GM19351 (cell line): ENCODE results near the gene CNTN2.

Experiments used
- ATAC-seq: cut with Tn5 transposase; IDR thresholded peaks from one replicate; pipeline ENCODE4 v1.9.1; 2021; ENCODE audit warnings: mild to moderate bottlenecking, moderate library complexity; ENCODE audit not compliant: unreplicated experiment

CNTN2 gene, protein sequence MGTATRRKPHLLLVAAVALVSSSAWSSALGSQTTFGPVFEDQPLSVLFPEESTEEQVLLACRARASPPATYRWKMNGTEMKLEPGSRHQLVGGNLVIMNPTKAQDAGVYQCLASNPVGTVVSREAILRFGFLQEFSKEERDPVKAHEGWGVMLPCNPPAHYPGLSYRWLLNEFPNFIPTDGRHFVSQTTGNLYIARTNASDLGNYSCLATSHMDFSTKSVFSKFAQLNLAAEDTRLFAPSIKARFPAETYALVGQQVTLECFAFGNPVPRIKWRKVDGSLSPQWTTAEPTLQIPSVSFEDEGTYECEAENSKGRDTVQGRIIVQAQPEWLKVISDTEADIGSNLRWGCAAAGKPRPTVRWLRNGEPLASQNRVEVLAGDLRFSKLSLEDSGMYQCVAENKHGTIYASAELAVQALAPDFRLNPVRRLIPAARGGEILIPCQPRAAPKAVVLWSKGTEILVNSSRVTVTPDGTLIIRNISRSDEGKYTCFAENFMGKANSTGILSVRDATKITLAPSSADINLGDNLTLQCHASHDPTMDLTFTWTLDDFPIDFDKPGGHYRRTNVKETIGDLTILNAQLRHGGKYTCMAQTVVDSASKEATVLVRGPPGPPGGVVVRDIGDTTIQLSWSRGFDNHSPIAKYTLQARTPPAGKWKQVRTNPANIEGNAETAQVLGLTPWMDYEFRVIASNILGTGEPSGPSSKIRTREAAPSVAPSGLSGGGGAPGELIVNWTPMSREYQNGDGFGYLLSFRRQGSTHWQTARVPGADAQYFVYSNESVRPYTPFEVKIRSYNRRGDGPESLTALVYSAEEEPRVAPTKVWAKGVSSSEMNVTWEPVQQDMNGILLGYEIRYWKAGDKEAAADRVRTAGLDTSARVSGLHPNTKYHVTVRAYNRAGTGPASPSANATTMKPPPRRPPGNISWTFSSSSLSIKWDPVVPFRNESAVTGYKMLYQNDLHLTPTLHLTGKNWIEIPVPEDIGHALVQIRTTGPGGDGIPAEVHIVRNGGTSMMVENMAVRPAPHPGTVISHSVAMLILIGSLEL

DNA sequence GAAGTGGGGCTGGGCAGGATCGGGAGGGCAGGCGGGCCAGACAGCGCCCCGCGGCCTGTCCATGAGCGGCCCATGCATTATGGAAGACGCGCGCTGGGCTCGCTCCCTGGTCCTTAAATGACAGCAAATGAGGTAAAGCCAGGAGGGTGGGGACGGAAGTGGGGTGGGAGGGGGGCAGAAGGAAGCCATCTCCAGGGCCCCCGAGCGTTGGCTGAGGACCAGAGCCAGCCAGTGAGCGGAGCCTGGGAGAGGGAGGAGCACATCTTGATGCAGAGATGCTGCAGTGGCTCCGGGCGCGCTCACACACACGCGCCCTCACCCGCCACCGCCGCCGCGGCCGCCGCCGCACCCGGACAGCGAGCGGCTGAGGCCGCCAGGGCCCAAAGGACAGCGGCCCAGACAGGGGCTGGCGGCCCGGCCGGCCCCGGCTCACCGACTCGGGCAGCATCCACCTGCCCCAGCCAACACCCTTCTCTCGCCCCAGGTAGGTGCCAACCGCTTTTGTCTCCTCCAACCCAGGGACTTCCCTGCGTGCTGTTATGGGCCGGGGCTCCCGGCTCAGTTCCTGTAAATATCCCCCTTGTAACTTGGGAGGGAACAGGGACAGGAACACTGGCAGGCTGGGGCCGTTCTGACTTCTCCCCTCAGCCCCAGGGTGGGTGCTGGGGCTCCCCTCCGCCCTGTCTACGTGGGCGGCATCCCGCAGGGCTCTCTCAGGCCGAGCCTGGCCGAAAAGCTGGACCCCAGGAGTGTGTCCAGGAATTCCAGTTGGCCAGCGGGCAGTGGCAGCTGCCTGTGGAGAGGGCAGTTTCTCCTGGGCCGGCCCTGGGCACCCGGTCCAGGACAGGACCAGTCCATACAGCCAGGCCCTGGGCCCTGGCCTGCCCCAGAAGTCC lies at the start of gene CNTN2:
Gene CNTN2 (plus strand): TSS at position 302 of the 896 bp plus-strand sequence. CDS start 9,974 bp downstream, outside the sequence.
- ATAC-seq: no peak

DNA sequence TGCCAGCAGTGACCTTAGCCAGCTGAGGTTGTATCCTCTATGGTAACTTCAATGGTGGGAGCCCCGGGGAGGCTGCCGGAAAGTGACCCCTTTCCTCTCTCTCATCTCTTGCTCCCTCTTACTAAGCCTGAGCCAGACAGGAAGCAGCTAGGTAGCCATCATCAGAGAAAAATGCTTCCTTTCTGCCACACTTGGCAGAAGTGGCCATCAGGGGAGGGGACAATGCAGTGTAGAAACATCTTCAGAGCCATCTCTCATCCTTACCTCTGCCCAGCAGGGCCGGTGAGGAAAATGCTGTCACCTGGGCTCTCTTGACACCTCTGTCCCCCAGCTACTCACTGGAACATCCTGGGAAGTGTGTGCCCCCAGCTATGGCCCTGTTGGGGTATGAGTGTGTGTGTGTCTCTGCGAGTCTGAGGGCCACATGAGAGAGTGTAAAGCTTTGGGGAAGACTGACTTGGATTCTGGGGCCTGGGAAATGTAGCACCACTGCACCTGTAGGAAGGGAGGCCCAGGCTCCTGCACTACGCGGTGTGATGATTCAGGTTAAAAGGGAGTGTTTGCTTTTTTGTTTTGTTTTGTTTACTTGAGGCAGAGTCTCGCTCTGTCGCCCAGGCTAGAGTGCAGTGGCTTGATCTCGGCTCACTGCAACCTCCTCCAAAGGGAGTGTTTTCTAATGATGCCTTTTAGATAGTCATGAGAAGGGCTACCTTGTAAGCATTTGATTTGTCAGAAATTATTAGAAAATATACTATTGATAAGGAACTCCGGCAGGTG lies 48.7 kb upstream of the CNTN2 start:
- ATAC-seq: no peak

DNA sequence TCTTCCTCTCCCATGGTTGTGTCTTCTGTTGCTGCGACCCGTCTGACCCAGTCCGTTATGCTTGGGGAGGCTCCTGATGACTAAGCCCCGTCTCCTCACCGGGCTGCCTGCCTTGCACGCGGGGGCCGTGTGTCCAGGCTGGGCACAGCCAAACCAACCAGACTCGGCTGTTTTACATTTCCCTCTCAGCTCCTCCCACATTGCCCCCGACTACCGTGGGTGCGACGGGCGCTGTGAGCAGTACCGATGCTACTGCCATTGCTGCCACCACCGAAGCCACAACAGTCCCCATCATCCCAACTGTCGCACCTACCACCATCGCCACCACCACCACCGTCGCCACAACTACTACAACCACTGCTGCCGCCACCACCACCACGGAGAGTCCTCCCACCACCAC lies 46.0 kb upstream of the CNTN2 start:
- ATAC-seq: no peak

DNA sequence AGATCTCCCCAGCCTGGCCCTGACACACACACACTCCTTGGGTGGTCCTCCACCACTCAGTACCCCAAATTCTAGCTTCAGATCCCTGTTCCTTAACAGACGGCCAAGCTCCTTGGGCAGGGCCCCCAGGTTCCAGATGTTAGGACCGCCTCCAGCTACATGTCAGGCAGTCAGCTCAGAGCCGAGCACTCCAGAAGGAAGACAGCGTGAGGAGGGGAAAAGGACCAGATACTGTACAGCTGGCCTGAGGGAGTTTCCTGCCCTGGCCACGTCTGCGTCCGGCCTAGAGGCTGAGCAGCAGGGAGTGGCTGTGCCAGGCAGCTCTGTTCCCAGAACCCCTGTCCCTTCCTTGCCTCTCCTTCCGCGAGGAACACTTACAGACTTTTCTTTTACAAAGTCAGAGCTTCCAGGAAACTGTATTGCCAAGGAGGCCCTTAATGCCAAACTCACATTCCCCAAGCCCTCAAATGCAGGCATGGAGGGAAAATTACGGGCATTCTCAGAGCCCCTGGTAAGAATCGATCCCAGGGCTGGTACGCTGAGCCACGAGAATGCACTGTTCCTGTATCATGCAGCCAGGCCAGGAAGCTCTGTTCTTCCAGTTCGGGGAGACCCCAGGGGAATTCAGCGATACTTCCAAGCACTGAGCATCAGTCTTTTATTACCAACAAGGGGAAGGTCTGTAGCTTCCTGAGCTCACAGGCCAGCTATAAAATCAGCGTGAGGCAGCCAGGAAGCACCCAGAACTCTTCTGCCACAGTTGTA lies 45.2 kb upstream of the CNTN2 start:
- no peak for ATAC-seq

DNA sequence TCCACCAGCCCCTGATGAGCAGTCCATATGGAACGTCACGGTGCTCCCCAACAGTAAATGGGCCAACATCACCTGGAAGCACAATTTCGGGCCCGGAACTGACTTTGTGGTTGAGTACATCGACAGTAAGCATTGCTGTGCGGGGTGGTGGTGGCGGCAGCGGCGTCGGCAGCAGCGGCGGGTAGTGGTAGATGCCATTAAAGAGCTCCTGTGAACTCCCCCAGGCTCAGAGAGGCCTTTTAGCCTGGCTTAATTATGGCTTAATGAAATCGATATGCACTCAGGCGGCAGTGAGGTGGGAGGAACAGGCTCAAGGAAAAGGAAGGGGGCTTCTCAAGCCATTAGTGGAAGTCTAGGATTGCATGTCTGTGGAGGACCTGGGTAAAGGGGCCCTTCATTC lies 41.9 kb upstream of the CNTN2 start:
- no peak for ATAC-seq

DNA sequence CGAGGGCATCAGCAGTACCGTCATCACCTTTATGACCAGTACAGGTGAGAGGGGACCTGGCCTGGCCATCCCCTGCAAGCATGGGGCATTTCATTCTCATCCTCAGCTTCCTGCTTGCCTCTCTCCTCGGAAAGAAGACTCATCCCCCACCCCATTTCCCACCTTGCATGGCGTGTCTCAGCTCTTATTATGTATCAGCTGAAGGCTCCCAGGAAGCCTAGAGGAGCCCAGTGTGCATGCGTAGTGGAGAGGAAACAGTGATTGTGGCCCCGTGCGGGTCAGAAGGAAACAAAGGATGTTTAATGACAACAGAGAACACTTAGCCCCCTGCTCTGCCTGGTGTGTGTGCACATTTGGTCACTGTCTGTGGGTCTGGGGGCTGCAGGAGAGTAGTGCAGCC lies 40.3 kb upstream of the CNTN2 start:
- ATAC-seq: no peak

DNA sequence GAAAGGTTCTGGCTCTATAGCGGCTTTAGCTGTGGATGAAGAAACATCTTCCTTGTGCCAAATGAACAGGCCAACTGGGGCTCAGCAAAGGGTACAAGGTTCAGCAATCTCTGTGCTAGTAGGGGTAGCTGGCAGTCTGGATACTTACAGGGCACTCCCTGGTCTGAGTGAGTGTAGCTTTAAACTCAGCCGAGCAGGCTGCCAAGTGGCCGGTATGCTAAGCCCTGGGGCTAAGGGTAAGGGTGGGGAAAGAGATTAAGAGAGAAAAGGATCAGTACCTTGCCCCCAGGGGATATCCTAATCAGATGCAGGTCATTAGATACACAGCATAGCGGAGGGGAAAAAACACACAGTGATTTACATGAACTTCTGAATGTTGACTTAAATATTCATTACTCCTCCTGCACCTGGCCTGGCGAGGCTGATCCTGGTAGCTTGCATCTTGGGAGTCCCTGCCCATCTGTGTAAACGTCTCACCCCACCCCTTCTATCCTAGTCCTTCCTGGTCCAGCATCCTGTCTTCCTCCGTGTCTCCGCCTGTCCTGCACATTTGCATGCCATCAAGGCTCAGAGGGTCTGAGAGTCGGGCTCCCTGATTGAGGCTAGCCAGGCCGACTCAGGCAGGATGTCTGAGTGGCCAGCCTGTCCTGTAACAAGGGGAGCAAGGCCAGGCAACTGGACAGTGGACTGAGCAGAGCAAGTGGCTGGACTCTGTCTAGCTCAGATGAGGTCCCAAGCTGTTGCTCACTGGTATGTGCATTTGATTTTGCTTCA lies 39.5 kb upstream of the CNTN2 start:
- ATAC-seq: no peak

DNA sequence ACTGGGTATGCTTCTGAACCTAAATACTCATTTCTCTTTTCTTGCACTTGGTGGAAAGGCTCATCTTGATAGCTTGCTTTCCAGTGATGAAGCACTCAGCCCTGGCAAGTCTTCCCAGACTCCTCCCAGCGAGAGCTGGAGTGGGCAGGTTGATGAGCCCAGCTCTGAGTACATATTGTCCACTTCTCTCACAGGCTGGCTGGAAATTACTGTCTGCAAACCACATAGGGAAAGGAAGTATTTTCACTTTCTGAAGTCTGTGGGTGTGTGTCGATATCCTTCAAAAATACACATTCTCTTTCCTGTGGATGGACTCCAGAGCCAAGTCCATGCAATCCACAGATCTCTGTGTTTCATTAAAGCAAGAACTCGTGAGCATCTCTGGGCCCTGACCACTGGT lies 38.7 kb upstream of the CNTN2 start:
- no peak for ATAC-seq

DNA sequence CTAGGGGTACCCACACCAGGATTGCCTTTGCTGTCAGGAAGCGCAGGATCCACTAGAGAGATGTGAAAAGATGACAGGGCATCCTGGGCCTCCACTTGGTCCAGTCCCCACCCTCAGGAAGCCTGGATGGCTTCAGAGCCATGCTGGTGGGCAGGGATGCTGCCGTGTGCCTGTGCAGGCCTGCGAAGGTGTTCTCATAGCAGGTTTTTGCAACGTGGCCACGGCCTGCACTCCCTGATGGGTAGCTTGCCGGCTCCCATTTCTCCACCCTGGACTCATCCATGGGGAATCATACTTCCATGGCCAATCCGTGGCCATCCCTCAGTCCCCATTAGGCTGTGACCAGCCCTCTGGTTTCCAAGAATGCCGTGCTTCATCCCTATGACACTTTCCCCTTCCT lies 34.1 kb upstream of the CNTN2 start:
- no peak for ATAC-seq

DNA sequence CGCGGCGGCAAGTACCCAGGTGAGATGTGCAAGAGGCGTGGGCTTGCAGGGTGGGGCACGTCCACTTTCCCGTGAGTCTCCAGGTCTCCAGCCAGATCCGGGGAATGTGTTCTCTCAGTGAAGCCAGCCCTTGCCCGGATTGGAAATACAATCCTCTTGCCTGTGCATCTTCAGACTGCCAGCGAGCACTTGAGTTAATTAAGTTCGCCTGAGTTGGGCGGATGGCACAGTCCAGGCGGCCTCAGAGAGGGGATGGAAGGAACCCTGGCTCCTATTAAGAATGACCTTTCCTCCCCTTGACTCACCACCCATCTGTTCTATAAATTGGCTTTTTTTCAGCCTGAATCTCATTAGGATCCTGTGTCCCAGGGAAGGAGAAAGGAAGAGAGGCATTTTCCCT lies 33.3 kb upstream of the CNTN2 start:
- ATAC-seq: no peak

DNA sequence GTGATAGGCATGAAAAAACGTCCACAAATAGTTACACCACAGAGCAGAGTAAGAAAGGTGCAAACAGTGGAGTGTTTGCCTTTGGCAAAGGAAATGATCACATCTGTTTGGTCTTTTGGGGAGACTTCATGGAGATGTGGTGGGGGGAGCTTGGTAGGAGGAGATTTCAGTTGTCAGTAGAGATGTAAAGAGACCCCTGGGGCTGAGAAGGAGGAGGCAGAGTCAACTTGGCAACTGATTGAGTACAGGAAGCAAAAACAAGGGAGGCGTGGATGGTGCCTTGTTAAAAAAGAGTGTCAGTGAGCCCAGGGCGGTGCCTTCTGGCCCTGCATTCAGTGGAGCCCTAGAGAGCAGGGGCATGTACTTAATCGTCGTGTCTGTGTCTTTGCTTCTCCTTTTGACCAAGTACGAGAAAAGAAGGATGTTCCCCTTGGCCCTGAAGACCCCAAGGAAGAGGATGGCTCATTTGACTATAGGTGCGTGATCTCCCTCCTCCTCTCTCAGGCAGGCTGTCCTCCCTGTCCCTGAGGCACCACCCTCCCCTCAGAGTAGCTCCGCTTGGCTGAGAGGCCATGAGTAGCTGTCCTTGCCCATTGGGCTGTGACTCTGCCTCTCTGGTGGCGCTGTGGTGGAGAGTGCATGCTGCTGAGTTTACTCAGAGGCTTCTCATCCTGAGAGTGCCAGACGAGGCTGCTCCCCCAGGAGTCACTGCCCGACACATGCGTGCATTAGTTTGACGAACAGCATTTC lies 30.4 kb upstream of the CNTN2 start:
- ATAC-seq: no peak

DNA sequence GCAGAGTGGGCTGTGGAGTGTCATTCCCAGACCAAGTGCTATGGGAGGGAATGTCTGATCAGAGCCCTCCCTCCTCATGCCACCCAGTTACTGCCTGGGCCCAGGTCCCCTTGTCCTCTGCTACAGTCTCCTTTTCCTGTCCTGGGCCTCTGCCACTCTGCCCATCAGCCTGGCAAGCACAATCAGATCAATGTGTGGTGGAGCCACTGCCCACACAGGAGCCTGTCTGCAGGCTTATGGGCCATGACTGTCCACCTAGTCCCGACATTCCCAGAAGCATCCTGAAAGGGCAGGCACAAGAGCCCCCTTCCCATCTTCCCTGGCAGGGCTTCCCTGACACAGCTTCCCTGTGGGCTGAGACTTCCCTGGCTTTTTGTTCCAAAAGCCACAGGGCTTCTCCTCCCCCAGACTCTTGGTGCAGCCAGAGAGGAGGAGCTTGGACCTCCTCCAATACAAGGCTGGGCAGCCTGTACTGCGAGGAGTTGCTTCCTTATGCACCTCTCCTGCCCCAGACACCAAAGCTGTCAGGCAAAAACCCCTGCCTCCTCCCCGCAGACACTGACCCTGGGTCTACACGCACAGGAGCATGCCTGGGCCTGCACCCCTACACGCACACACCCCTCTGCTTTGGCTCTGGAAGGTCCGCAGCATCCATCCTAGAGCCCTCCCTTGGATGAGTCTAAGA lies 29.2 kb upstream of the CNTN2 start:
- ATAC-seq: no peak

DNA sequence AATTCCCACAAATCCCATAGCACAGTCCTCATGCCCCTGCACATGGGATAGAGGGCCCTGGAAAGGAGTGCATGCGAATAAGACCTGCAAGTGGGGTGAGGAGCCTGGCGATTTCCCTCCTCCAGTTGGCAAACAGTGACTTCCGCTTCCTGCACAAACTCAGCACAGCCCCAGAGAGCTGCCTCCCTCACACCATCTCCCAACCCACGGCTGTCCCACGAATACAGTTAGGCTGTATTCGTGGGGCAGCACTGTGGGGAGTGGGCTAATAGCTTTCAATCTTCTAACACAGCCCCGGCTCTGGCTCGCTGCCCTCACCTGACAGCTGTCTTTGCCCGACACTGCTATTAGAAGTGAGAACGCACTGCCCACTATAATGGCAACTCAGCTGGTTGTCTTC lies 28.2 kb upstream of the CNTN2 start:
- no peak for ATAC-seq

DNA sequence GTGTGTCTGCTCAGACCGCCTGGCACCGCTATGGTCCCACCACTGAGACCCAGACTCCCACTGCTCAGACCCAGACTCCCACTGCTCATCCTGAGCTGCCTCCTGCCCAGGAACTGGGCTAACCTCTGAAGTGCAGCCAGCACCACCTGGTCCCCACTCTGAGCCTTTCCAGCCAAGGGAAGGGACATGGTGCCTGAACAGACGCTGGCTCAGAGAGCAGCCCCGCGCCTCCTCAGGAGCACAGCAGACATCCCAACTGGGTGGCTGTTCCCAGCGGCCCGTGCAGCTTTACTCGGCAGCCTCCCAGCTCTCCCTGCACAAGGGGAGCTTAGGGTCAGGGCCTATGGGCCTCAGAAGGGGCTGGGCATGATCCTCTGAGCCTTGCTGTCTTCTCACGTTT lies 27.8 kb upstream of the CNTN2 start:
- ATAC-seq: no peak

DNA sequence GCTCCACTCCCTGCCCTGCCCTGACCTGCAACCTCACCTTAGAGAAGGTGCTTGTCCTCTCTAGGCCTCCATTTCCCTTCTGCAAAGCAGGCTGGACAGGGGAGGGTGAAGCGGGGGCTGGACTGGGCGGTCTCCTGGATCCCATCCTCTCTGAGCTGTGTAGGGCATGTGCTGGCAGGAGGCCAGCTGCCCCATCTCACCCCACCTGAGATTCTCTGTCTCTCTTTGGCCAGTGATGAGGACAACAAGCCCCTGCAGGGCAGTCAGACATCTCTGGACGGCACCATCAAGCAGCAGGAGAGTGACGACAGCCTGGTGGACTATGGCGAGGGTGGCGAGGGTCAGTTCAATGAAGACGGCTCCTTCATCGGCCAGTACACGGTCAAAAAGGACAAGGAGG lies 26.9 kb upstream of the CNTN2 start:
- no peak for ATAC-seq

DNA sequence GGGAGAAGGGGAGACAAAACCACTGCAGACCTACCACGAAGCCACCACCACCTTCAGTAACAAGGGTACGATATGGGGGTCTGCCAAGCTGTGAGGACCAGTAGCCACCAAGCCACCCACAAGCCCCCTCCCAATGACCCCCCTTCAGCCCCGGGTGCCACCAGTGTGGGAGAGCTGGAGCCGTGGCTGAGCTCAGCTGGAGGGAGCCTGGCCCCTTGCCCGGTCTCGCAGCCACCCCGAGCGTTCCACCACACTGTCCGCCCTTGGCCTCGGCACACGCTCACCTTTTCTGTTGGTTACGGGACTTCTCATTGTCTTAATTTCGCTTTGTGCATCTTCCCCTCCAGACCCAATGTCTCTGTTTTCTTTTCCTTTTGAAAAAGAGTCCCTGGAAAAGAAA lies 26.4 kb upstream of the CNTN2 start:
- ATAC-seq: no peak

DNA sequence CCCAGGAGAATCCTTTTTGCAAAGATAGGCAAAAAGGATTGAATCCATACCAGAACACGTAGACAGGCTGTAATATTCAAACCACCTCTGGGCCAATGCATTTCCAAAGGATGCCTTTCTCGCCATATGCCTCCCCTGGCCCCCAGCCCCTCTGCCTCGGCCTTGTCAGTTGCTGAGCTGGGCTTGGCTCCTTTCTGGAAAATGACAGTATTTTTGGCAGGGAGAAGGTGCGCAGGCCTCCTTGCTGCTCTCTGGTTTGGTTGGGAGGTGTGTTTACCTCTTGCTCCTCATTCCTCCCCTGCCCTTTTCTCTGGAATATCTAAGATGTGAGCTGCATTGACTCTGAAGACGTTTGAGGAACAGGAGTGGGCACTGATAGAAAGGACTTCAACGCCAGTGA lies 26.0 kb upstream of the CNTN2 start:
- no peak for ATAC-seq
